HG03521 (cell line): ENCODE measurements around the gene GIGYF2.

ENCODE experiments used
- ATAC-seq: cut with Tn5 transposase; IDR thresholded peaks from one replicate; pipeline ENCODE4 v1.9.1; 2021; ENCODE audit warnings: mild to moderate bottlenecking, moderate library complexity; ENCODE audit not compliant: unreplicated experiment

The GIGYF2 gene

GRCh38 chr2:232888839-232889529 is 191.9 kb downstream of the GIGYF2 start:
- no peak for ATAC-seq

GRCh38 chr2:232889876-232890401 is 192.8 kb downstream of the GIGYF2 start:
- no peak for ATAC-seq

- ATAC-seq = no peak
Observed at GRCh38 chr2:232890536-232890895, 193.4 kb downstream of the GIGYF2 start.

- no peak for ATAC-seq
Observed at GRCh38 chr2:232890896-232891601, 193.9 kb downstream of the GIGYF2 start.

- ATAC-seq = no peak
Observed at GRCh38 chr2:232891621-232892071, 194.5 kb downstream of the GIGYF2 start.

GRCh38 chr2:232892221-232892620 is 195.1 kb downstream of the GIGYF2 start:
- no peak for ATAC-seq

GRCh38 chr2:232892843-232893242 is 195.7 kb downstream of the GIGYF2 start:
- no peak for ATAC-seq

- no peak for ATAC-seq
Observed at GRCh38 chr2:232893834-232894233, 196.7 kb downstream of the GIGYF2 start.

- no peak for ATAC-seq
Observed at GRCh38 chr2:232894251-232894650, 197.1 kb downstream of the GIGYF2 start.

GRCh38 chr2:232894746-232895145 is 197.6 kb downstream of the GIGYF2 start:
- ATAC-seq = no peak

GRCh38 chr2:232896111-232896510 is 199.0 kb downstream of the GIGYF2 start:
- no peak for ATAC-seq

- ATAC-seq = no peak
Observed at GRCh38 chr2:232896720-232897597, 199.8 kb downstream of the GIGYF2 start.

- ATAC-seq = no peak
Observed at GRCh38 chr2:232897598-232898408, 200.7 kb downstream of the GIGYF2 start.

GRCh38 chr2:232898592-232899543 is 201.7 kb downstream of the GIGYF2 start:
- no peak for ATAC-seq

GRCh38 chr2:232900811-232901735 is 203.9 kb downstream of the GIGYF2 start:
- no peak for ATAC-seq

GRCh38 chr2:232901736-232902578 is 204.8 kb downstream of the GIGYF2 start:
- no peak for ATAC-seq

GRCh38 chr2:232903989-232904388 is 206.9 kb downstream of the GIGYF2 start:
- no peak for ATAC-seq
